CD4-positive, alpha-beta T cell treated with Interleukin-2 at 100 ng/mL for 4 hours (primary cell): Measurements from ENCODE around the gene MC1R.
A peak's percentile ranks its signal among the peaks of the same experiment; 100 is the strongest.
"Not testable (repeated sequence)": the region's sequence is repeated elsewhere in the genome, so short reads cannot be mapped to it uniquely, and the experiment has no call there.

ENCODE experiments used
- DNase-seq: peaks from one replicate; pipeline ENCODE4 v3.0.0-alpha.2; 2020; ENCODE audit warnings: low spot score

Gene MC1R

GRCh38 chr16:89918453-89919347 lies at the start of gene MC1R:
Gene MC1R, plus strand, starts transcription at chr16:89918862. Its CDS starts 397 bp downstream, at chr16:89919259.
- no peak for DNase-seq

DNA sequence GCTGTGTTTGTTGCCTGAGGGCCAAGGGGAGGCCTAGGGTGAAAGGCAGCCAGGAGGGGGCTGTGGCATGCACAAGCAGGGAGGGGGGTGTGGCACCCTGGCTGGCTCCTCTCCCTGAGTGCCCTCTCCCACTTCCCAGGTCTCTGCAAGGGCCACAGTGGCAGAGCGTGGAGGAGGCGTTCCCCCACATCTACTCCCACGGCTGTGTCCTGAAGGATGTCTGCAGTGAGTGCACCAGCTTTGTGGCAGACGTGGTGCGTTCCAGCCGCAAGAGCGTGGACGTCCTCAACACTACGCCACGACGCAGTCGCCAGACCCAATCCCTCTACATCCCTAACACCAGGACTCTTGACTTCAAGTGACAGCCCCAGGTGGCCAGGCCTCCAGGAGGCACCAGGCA lies 48.8 kb upstream of the MC1R start:
- DNase-seq, result no peak

DNA sequence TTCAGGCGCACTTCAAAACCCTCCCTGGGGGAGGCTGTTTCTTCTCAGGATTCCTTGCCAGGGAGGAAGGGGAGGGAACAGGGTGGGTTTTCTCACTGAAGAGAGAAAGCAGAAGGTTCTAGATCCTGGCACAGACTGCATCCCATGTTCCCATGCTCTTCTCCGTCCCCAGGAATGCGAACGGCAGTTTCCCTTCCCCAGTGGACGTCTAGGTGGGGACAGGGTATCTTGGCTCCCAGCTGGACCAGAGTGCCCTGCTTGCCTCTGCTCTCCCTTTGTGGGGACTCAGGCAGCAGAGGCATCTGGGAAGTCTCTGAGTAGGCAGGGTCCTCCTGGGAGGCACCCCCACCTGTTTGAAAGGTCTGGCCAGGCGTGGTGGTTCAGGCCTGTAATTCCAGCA lies 48.2 kb upstream of the MC1R start:
- no peak for DNase-seq

DNA sequence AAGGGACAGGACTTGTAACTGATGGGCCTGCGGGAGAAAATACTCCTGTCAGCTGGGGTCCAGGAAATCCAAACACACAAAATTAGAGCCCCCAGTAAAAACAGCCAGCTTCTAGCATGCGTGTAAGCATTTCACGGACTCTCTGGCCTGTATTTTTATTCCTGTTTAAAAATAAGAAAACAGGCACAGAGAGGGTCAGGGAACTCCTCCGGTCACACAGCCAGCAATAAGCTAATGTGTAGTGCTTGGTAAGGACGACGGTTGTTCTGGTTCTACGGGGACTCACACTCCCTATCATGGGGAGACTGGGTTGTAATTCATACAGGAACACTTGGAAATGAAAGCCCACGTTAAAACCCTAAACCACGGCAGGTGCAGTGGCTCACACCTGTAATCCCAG lies 46.8 kb upstream of the MC1R start:
- no peak for DNase-seq

- peak; percentile 82 for DNase-seq
Measured at GRCh38 chr16:89873109-89873971, 45.3 kb upstream of the MC1R start, which contains the start of gene TCF25. Gene TCF25, plus strand, starts transcription at chr16:89873592. Its CDS starts 76 bp downstream, at chr16:89873668.

GRCh38 chr16:89873972-89874689 lies 44.5 kb upstream of the MC1R start:
- DNase-seq, result peak; percentile 94

- DNase-seq, result not testable (repeated sequence)
Measured at GRCh38 chr16:89879123-89879522, 39.5 kb upstream of the MC1R start.

DNA sequence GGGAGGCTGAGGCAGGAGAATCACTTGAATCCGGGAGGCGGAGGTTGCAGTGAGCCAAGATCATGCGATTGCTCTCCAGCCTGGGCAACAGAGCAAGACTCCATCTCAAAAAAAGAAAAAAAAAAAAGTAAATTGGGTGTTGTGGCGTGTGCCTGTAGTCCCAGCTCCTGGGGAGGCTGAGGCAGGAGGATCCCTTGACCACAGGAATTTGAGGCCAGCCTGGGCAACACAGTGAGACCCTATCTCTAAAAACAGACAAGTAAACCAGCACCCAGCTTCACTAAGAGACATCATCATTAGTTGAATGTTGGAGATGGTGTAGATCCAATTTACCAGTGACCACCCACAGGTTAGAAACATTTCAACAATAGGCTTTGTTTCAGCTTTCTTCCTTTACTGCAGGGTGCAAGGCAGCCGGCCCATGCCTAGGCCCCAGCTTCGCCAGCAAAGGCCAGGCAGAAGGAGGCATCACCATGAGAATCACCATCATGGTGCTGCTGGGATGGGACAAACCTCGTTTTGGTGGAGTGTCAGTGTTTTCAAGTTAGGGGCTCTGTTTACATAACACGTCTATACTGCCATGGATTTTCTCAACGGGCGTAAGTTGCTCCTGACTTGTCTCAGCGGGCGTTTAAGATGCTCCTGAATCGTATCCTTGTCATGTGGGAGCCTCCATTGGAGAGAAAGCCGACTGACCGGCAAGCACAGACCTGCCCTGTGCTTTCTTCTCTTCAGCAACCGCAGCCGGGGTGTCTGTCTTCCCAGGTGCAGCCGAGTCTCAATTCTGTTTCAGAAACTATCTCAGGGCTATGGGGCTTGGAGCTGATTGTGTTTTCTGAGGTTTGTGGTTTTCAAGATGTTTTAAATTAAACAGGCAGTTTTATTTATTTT lies 37.9 kb upstream of the MC1R start:
- no peak for DNase-seq

GRCh38 chr16:89881368-89881730 lies 37.3 kb upstream of the MC1R start:
- DNase-seq, result no peak

GRCh38 chr16:89883346-89884040 lies 35.2 kb upstream of the MC1R start:
- no peak for DNase-seq

GRCh38 chr16:89884041-89884421 lies 34.6 kb upstream of the MC1R start:
- no peak for DNase-seq

DNA sequence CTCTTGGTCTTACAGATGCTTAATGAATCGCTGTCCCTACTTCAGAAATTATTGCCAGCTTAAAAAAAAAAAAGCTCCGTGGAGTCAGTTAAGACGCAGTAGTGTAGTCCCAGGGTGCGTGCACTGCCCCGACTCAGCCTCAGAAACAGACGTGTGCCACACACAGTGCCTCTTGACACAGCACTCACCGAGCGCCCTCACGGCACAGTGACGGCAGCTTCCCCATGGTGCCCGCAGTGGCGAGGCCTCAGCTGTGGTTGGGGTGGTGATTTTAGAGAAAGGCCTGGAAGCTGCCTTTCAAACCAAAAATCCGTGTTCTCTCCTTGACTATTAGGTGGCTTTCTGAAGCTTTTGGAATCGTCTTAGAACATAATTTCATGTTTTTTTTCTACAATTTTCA lies 31.4 kb upstream of the MC1R start:
- no peak for DNase-seq

- DNase-seq, result no peak
Measured at GRCh38 chr16:89890200-89890599, 28.5 kb upstream of the MC1R start.

DNA sequence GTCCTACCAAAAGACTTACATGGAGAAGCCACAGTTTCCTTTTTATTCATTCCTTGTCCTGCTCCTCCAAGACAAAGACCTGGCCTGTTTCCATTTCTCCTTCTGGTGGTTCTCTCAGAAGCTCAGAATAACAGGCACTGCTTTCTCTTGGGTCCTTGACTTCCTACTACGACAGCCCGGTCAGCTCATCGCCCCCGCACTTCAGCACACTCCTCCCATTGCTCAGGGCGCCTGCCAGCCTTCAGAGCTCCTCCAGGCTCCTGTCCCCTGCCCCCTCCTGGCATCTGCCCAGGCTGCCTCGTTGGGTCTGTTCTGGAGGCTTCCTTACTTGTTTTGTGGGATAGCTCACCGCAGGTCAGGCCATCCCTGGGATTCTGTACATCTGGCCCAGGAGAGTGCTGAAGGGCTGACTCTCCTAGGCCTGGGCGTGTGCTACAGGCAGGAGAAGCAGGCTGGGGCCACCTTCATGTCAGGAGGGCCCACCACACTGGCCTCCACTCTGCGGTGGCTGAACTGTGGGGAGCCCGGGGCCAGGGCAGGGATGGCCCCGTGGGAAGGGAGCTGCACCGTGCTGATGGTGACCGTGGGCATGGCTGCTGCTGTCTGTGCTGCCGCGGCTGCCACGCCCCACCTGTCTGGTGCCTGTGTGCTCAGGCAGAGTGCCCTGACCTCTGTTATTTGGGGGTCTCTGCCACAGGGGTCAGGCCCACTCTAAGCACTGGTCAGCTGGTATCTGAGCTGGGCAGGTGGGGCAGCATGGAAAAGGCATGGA lies 27.6 kb upstream of the MC1R start:
- no peak for DNase-seq

DNA sequence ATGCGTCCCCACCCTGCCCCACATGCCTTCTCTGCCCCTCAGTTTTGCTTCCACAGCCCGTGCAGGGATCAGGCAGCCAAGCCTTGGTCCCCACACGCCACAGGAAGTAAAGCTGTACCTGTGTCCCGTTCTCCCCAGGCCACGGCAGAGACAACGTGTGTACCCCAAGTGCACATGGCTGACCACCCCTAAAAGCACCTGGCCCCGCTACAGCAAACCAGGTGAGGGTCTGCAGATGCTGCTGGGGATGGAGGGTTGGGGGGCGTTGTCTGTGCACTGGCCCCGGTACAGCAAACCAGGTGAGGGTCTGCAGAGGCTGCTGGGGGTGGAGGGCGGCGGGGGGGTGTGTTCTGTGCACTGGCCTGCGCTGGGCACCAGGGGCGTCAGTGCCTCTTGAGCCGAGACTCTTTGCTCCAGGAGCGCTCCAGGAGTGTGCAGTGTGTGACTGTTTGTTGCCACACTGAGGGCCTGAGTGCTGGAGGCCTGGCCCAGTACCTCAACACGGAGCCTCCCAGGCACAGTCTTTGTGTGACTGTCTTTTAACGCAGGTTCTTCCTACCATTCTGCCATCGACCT lies 26.5 kb upstream of the MC1R start:
- DNase-seq, result no peak

DNA sequence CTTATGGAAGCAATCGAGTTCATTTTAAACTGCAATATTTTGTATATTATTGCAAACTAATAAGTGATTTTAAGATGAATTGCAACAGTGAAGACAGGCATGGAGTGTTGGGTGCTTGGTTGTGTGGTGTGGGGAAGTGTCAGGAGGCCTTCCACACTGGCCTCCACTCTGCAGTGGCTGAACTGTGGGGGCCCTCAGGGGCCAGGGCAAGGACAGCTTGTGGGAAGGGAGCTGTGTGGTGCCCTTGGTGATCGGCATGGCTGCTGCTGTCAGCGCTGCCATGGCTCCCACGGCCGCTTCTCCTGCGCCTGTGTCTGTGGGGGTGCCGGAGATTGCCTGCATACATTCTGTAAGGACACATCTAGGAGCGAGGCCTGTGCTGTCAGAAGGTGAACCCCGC lies 26.0 kb upstream of the MC1R start:
- no peak for DNase-seq

DNA sequence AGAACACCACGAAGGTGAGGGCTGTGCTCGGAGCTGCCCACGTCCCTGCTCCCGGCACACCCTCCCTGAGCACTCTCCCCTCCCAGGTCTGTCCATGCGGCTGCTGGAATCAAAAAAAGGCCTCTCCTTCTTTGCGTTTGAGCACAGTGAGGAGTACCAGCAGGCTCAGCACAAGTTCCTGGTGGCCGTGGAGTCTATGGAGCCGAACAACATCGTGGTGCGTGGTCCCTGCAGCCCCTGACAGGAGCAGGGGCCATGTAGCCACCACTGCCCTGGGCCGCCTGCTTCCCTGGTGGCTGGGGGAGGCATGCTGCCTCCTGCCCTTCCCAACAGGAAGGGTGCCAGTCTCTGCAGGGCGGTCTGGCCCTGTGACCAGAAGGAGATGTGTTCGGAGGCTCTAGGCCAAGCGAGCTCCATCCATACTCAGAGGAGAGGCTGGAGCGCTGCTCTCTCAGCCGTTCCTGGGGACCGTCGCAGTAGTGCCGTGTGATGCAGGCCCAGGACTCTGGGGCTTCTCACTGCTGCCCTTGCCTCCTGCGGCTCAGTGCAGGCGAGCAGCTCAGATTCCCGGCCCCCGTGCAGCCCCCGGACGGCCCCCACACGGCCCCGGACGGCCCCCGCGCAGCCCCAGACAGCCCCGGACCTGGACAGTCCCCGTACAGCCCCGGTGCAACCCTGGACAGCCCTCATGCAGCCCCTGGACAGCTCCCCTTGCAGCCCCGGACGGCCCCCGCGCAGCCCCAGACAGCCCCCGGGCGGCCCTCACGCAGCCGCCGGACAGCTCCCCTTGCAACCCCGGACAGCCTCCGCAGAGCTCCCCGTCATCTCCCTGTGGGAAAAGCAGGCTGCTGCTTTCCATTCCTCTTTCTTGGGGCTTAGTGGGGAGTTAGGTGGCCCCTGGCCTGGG lies 24.8 kb upstream of the MC1R start:
- no peak for DNase-seq

- no peak for DNase-seq
Measured at GRCh38 chr16:89895482-89896250, 23.0 kb upstream of the MC1R start.
